ENCODE data around the gene KNDC1.
"Not testable (repeated sequence)": the region's sequence is repeated elsewhere in the genome, so short reads cannot be mapped to it uniquely, and the experiment has no call there.

Gene KNDC1

GRCh38 chr10:133159950-133160825, at the start of gene KNDC1:
Gene KNDC1 (plus strand): TSS chr10:133160219. CDS start chr10:133160468, 249 bp downstream.
- TF ChIP-seq CTCF (IDR thresholded peaks at IDR 0.05; ENCODE audit: extremely low read depth, missing control alignments): no peak
- peak; percentile 73 for DNase-seq (ENCODE audit: low spot score)

- no peak for TF ChIP-seq CTCF (IDR thresholded peaks at IDR 0.05; ENCODE audit: extremely low read depth, missing control alignments)
- DNase-seq (ENCODE audit: low spot score): no peak
Measured at GRCh38 chr10:133110609-133111275, 49.3 kb upstream of the KNDC1 start.

GRCh38 chr10:133111640-133112039, 48.4 kb upstream of the KNDC1 start:
- DNase-seq (ENCODE audit: low spot score): not testable (repeated sequence)

GRCh38 chr10:133113146-133113830, 46.7 kb upstream of the KNDC1 start:
- no peak for DNase-seq (ENCODE audit: low spot score)

GRCh38 chr10:133113847-133114246, 46.2 kb upstream of the KNDC1 start:
- no peak for TF ChIP-seq CTCF (IDR thresholded peaks at IDR 0.05; ENCODE audit: extremely low read depth, missing control alignments)
- no peak for DNase-seq (ENCODE audit: low spot score)

More at GRCh38 chr10:133113146-133113830, 46.7 kb upstream of the KNDC1 start:
- TF ChIP-seq CTCF (IDR thresholded peaks at IDR 0.05; ENCODE audit: extremely low read depth, missing control alignments): no peak

- TF ChIP-seq CTCF (IDR thresholded peaks at IDR 0.05; ENCODE audit: extremely low read depth, missing control alignments): no peak
- no peak for DNase-seq (ENCODE audit: low spot score)
Measured at GRCh38 chr10:133114251-133114650, 45.8 kb upstream of the KNDC1 start.

- no peak for TF ChIP-seq CTCF (IDR thresholded peaks at IDR 0.05; ENCODE audit: extremely low read depth, missing control alignments)
- DNase-seq (ENCODE audit: low spot score): no peak
Measured at GRCh38 chr10:133114726-133115452, 45.1 kb upstream of the KNDC1 start.
